Anterior cingulate cortex (tissue), 58 donors: ENCODE results near the gene SGCA.

Source experiments
- DNase-seq, 58 donors: peaks; one replicate each; lab custom pipeline; 2025; lab: John Stamatoyannopoulos, UW

Gene SGCA

DNA sequence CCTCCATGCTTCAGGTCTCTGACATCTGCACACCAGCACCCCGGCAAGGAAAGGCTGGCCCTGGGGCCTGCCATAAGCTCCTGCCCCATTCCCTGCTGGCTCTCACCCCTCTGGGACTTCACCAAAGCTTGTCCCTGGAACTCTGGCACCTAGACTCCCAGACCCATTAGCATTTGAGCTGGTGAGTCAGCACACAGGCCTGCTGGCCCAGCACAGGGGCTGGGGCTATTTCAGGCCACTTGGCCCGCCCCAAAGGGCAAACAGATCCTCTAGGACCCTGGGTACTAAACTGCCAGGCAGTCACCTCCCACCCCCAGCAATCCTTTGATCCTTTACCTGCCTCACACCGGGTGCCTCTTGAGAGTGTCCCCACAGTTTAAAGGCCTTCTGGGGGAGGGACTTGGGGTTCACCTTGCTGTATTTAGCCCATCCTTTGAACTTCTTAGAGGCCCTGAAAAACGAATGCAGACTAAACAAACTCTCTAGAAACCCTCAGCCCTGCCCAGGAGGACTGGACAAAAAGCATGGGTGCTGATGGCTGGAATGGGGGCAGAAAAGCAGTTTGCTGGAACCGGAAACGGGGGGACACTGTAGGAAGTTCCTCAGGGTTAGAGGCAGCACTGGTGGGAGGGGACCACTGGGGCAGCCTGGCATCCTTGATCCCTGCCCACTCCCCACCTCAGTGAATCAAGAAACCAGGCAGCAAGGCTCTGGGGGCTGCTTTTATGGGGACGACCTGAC is 32.6 kb upstream of the SGCA start:
- DNase-seq = peak in 13 of 58 donors; percentile 14 to 62 (median 28)

- DNase-seq = no peak
Observed at GRCh38 chr17:50133769-50134099, 32.1 kb upstream of the SGCA start.

DNA sequence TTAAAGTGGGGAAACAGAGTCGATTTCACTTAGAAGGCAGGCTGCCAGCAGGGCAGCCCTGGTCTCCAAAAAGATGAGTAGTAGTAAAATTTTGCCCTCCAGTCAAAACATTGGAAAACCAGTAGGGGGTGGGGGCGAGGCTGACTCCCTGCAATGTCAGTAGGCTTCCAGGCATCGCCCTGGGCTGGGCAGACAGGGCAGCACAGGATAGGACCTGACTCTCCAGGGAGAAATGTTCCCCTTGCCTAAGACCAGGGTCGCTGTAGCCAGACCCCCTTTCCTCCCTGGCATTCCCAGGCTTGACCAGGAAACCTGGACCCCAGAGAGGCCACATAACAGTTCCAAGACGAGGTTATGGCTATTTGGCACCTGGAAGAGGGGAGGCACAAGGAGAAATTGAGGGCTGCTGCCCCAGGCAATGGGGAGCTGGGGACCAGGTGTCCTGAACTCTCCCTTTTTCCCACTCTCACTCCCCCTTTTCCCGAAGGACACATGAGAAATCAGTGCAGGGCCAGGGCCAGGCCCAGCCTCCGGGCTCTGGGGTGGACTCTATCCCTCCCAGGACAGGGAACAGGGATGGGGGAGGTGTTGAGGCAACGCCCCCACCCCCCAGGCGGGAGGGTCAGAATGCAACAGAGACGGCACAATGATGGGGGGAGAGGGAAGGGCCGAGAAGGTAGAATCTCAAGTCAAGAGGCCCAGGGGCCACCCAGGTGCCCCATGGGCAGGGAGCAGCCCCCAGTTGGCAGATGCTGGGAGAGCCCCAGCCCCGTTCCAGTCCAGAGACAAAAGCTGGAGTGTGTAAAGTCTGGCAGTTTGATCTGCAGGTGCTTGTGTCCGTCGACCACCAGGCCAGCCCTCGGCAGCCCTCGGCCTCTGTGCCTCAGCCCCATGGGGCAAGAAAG is 31.3 kb upstream of the SGCA start:
- DNase-seq = no peak

DNA sequence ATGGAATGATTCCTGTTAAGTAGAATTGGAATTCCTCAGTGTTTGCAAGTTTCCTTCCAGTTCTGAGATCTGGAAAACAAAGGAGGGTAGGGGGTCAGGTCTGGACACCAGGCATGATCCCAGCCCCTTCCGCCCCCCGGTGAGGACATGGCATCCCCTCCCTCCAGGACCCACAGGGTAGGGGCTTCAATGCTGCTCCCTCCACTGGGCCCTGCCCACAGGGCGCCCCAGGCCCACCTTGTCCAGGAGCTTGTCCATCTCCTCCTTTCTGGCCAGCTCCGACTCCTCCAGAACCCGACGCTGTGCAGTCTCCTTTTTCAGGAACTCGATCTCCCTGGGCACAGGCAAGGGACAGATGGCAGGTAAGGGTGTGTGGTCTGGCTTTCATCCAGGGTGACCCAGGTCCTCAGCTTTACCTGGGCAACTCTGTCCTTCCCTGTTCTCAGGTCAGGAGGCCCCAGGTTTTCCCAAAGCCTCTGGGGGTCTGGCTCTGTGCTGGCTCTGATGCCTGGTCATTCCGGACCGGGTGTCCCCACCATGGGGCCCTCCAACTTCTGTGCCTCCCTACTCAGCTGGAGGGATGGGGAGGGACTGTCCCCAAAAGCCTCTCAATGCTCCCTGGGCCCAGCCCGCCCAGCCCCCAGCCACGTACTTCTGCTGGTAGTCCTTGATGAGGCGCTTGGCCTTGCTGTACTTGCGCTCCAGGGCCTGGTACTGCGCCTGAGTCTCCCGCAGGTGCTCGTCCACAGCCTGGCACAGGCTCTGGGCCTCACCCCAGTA is 30.3 kb upstream of the SGCA start:
- no peak for DNase-seq

DNA sequence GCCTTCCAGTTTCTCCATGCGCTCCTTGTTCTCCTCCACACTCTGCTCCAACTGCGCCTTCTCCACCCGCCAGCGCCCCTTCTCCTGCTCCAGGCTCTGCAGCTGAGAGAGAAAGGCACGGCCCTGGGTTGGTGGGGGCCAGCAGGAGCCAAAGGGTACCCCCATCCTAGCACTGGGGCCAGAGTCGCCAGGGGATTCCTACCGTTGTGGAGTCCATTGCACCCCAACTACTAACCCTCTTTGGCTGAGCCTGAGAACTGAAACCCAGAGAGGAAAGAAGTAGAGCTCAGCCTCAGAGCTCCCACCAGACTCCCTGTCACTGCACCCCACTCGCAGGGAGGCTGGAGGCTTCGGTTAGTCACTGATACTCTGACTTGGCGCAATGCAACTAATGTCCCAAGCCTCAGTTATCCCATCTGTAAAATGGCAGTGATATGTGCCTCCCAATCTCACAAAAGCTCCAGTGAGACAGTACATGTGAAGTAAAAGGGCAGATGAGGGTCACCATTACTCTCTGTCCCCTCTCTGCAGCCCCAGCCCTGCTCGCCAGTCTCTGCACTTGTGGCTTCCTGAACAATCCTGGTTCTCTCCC is 29.6 kb upstream of the SGCA start:
- DNase-seq = no peak

GRCh38 chr17:50137042-50137441 is 28.8 kb upstream of the SGCA start:
- peak in 4 of 58 donors; percentile 28 to 63 (median 34) for DNase-seq

GRCh38 chr17:50139185-50139783 is 26.5 kb upstream of the SGCA start:
- no peak for DNase-seq

- peak in 51 of 58 donors; percentile 19 to 85 (median 51) for DNase-seq
Observed at GRCh38 chr17:50139950-50140885, 25.6 kb upstream of the SGCA start.

- DNase-seq = no peak
Observed at GRCh38 chr17:50141026-50141744, 24.6 kb upstream of the SGCA start.

DNA sequence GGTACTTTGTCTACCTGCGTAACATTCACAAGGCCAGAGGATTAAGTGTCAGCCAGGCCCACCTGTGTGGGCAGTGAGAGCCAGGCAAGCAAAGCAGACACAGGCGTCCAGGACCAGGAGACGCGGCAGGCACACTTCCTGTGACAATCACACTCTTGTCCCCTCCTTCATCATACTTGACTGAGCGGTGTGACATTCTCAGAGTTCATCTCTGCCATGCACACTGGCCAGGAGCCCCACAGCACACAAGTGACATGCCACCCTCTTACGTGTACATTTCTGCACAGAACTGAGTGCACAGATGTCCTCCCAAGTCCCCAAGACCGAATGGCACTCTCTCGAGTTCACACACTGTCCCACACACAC is 24.1 kb upstream of the SGCA start:
- DNase-seq = no peak

- no peak for DNase-seq
Observed at GRCh38 chr17:50143461-50144176, 22.2 kb upstream of the SGCA start.

DNA sequence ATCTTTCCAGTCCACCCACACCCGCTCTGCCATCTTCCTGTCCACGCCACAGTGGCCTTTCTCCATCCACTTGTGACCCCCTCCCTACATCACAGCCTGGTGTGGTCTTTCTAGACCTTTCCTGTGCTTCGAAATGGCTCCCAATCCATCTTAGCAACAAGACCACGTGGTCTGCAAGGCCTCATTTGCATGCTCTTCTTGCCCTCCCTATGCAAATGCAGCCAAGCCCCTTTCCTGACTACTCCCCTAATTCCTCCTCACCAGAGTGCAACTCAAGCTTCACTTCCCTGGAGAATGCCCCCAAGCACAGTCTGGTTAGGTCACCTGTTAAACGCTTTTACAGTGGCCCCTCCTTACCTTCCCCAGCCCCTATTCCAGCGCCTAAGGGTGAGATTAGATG is 21.4 kb upstream of the SGCA start:
- DNase-seq = no peak

- DNase-seq = no peak
Observed at GRCh38 chr17:50144845-50145531, 20.8 kb upstream of the SGCA start.

DNA sequence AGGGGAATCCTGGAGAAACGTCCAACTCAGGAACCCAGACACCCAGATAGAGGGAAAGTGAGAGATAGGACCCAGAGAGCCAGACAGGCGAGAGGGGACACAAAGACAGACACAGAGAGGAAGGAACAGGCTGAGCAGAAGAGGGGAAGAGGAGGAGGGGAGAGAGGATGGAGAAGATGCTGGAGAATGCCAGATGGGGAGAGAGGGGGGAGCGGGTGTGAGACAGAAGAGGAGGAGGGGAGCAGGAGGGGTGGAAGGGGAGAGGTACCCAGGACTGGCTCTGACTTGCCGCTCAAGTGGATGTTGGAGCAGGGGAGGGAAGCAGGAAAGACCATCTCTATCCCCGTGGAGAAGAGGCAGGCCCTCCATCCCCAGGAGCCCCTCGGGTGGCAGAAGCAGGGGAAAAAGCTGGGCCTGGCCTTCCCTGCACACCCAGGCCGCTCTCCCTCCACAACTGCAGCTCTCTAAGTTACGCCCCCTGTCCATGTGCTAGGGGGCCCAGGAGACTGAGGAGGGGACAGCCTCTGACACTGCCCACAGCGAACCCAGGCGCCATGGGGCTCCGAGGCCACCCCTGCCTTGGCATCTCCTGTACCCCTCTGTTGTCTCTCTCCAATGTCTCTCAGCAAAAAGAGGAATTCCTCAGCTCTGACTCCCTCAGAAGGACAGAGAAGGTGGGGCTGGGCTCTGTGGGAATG is 20.1 kb upstream of the SGCA start:
- DNase-seq = peak in 5 of 58 donors; percentile 14 to 26 (median 19)

- DNase-seq = peak in 5 of 58 donors; percentile 13 to 32 (median 22)
Observed at GRCh38 chr17:50146230-50146926, 19.4 kb upstream of the SGCA start.
